Stomach (tissue), 9 donors: Measurements from ENCODE around the gene CLUH. TPM values are rescaled to one million over a fixed set of nuclear protein-coding genes. Genes with fewer than 3 reads are reported as not detected.
A peak's percentile ranks its signal among the peaks of the same experiment; 100 is the strongest.
"Not testable (repeated sequence)": the region's sequence is repeated elsewhere in the genome, so short reads cannot be mapped to it uniquely, and the experiment has no call there.

ENCODE experiments used
- DNase-seq, 2 donors: peaks; one replicate each; pipeline versions ENCODE4 v3.0.0 to v3.0.0-alpha.2; 2013 to 2019
- H3K27ac ChIP-seq, 5 donors: fragments of 200-600 bp in 4 of 5; sonication (generic) in 4 of 5; one replicate each; pipeline ENCODE4 v1.5.1; 2013 to 2019; ENCODE audit warnings: mild to moderate bottlenecking in 1 of 5, moderate library complexity in 1 of 5
- H3K27me3 ChIP-seq, 3 donors: fragments of 200-600 bp; sonication (generic); one replicate each; pipeline ENCODE4 v1.5.1; 2017 to 2019; ENCODE audit warnings: mixed run types in 1 of 3
- H3K36me3 ChIP-seq, 4 donors: fragments of 200-600 bp; sonication (generic); 1 replicate in 3 of 4; 2 replicates in 1 of 4; pipeline ENCODE4 v1.5.1; 2016 to 2019
- H3K4me1 ChIP-seq, 4 donors: fragments of 200-600 bp; sonication (generic); one replicate each; pipeline ENCODE4 v1.5.1; 2016 to 2019
- H3K4me3 ChIP-seq, 4 donors: fragments of 200-600 bp; sonication (generic) in 3 of 4; one replicate each; pipeline ENCODE4 v1.5.1; 2016 to 2019; ENCODE audit warnings: mild to moderate bottlenecking in 1 of 4
- H3K9me3 ChIP-seq, 4 donors: fragments of 200-600 bp; sonication (generic); one replicate each; pipeline ENCODE4 v1.5.1; 2016 to 2019
- EP300 ChIP-seq: sonication (generic); formaldehyde crosslinking; IDR thresholded peaks from one replicate; pipeline ENCODE4 v1.6.1; 2017; ENCODE audit warnings: antibody characterized with exemption
- POLR2A ChIP-seq, 4 donors: fragments of 450-650 bp; IDR thresholded peaks; one replicate each; pipeline ENCODE4 v1.6.1; 2016; ENCODE audit warnings: antibody characterized with exemption in 4 of 4, control low read depth in 2 of 4, mild to moderate bottlenecking in 1 of 4, moderate library complexity in 1 of 4
- POLR2AphosphoS5 ChIP-seq, 3 donors: sonication (generic); formaldehyde crosslinking; IDR thresholded peaks; one replicate each; pipeline ENCODE4 v1.6.1; 2016; ENCODE audit warnings: antibody characterized with exemption in 3 of 3
- WGBS, 5 donors: extraction: QIAGEN DNeasy Blood & Tissue Kit in 3 of 5; methylation state at CpG; one replicate each; pipeline versions ENCODE4 v1.1.5 to v1.1.7; 2013 to 2018; 5-methylcytosine and 5-hydroxymethylcytosine counted together
- intact Hi-C: fragments of 100-400 bp; cut with DNase I; formaldehyde crosslinking; loops from one replicate; pipeline ENCODE4 v1.15.1; 2023; ENCODE audit warnings: low total_unique reads
- polyA plus RNA-seq, 3 donors: library from polyadenylated mRNA; stranded (reverse); fragments of 200-250 nt; gene quantifications; one replicate each; pipeline ENCODE4 v1.2.3, GENCODE V29; 2013
- total RNA-seq, 5 donors: library from RNA; depleted of rRNA; stranded (reverse); fragments of >200 nt; gene quantifications; one replicate each; pipeline versions ENCODE4 v1.1.0 to v1.2.3, GENCODE V29; 2014 to 2016
- TF ChIP-seq, protein P1 (sequence below), 7 experiments: fragments of 450-650 bp in 4 of 7; fragments of 200-600 bp in 3 of 7; sonication (generic) in 3 of 7; IDR thresholded peaks; one replicate each; pipeline ENCODE4 v1.5.1; 2016 to 2019; ENCODE audit warnings: antibody characterized with exemption in 7 of 7, control low read depth in 2 of 7, mild to moderate bottlenecking in 1 of 7
- donor health status: healthy with polysubstance abuse.
- donor health status: Bipolar disorder and iron deficiency.
- donor health status: healthy.

Gene CLUH
- total and polyA plus RNA-seq, 8 donors, result 17.6 to 417 (median 45.6) TPM

GRCh38 chr17:2655546-2655945 lies 56.0 kb downstream of the CLUH start:
- DNase-seq, result peak in 1 of 2 donors; percentile 9
- H3K27me3 ChIP-seq, result no peaks in the 10 kb centered on the region
- H3K9me3 ChIP-seq, result no peaks in the 10 kb centered on the region
- 67 to 84% (median 71%) methylated on average over 7 of the region's 7 CpGs for WGBS, 5 donors
- peaks cover 0 to 28% (median 23%) of the 10 kb centered on the region in 4 donors for H3K36me3 ChIP-seq
- no peak overlapping the region for H3K27ac ChIP-seq
- H3K4me1 ChIP-seq, result peaks cover 0 to 47% (median 23%) of the 10 kb centered on the region in 4 donors
- intact Hi-C loops, result no loop called here
- no peak for TF ChIP-seq EP300
- no peak for TF ChIP-seq POLR2AphosphoS5 (IDR thresholded peaks at IDR 0.05)
- no peak for TF ChIP-seq POLR2A (IDR thresholded peaks at IDR 0.05)
- TF ChIP-seq, protein P1, sequence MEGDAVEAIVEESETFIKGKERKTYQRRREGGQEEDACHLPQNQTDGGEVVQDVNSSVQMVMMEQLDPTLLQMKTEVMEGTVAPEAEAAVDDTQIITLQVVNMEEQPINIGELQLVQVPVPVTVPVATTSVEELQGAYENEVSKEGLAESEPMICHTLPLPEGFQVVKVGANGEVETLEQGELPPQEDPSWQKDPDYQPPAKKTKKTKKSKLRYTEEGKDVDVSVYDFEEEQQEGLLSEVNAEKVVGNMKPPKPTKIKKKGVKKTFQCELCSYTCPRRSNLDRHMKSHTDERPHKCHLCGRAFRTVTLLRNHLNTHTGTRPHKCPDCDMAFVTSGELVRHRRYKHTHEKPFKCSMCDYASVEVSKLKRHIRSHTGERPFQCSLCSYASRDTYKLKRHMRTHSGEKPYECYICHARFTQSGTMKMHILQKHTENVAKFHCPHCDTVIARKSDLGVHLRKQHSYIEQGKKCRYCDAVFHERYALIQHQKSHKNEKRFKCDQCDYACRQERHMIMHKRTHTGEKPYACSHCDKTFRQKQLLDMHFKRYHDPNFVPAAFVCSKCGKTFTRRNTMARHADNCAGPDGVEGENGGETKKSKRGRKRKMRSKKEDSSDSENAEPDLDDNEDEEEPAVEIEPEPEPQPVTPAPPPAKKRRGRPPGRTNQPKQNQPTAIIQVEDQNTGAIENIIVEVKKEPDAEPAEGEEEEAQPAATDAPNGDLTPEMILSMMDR (IDR thresholded peaks at IDR 0.05), result no peak
- no peak overlapping the region for H3K4me3 ChIP-seq

- peak in 1 of 4 donors; percentile 6 for TF ChIP-seq POLR2A (IDR thresholded peaks at IDR 0.05)
- WGBS, 5 donors, result 90 to 98% (median 93%) methylated on average over 3 of the region's 3 CpGs
- intact Hi-C loops, H3K9me3 ChIP-seq, H3K27ac ChIP-seq, DNase-seq, H3K27me3 ChIP-seq, H3K4me3 ChIP-seq: not testable (repeated sequence)
- Histone ChIP-seq H3K36me3 (peaks cover 0 to 38% (median 26%) of the 10 kb centered on the region in 4 donors), H3K4me1 (peaks cover 0 to 35% (median 12%) of the 10 kb centered on the region in 4 donors)
Measured at GRCh38 chr17:2652911-2653310, 58.7 kb downstream of the CLUH start.

DNA sequence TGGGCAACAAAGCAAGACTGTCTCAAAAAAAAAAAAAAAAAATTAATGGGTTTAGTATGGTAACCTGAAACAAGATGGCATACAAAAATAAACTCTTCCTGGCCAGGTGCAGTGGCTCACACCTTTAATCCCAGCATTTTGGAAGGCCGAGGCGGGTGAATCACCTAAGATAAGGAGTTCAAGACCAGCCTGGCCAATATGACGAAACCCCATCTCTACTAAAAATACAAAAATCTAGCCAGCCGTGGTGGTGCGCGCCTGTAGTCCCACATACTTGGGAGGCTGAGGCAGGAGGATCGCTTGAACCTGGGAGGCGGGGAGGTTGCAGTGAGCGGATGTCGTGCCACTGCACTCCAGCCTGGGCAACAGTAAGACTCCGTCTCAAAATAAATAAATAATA lies 62.4 kb downstream of the CLUH start:
- WGBS, 5 donors, result 96 to 99% (median 97%) methylated on average over 11 of the region's 11 CpGs
- Histone ChIP-seq H3K27me3 (no peaks in the 10 kb centered on the region), H3K36me3 (peaks cover 0 to 49% (median 41%) of the 10 kb centered on the region in 4 donors), H3K4me3 (no peak overlapping the region), H3K27ac (no peak overlapping the region), H3K4me1 (peaks cover 0 to 10% (median 3%) of the 10 kb centered on the region in 4 donors), H3K9me3 (no peaks in the 10 kb centered on the region)
- TF ChIP-seq EP300 (no peak), POLR2AphosphoS5 (IDR thresholded peaks at IDR 0.05) (no peak), POLR2A (IDR thresholded peaks at IDR 0.05) (no peak)
- TF ChIP-seq, protein P1 (IDR thresholded peaks at IDR 0.05), result no peak
- intact Hi-C loops, result no loop called here
- DNase-seq, result no peak

GRCh38 chr17:2647957-2648356 lies 63.6 kb downstream of the CLUH start:
- DNase-seq, result no peak
- no peaks in the 10 kb centered on the region for H3K9me3 ChIP-seq
- TF ChIP-seq, protein P1 (IDR thresholded peaks at IDR 0.05), result no peak
- TF ChIP-seq POLR2AphosphoS5 (IDR thresholded peaks at IDR 0.05) (no peak), POLR2A (IDR thresholded peaks at IDR 0.05) (no peak), EP300 (no peak)
- intact Hi-C loops, result no loop called here
- H3K4me3 ChIP-seq, result no peak overlapping the region
- peaks cover 0 to 10% (median 3%) of the 10 kb centered on the region in 4 donors for H3K4me1 ChIP-seq
- no peak overlapping the region for H3K27ac ChIP-seq
- no peaks in the 10 kb centered on the region for H3K27me3 ChIP-seq
- H3K36me3 ChIP-seq, result peaks cover 10 to 55% (median 46%) of the 10 kb centered on the region in 4 donors
- WGBS, 5 donors, result 87 to 96% (median 95%) methylated on average over 6 of the region's 6 CpGs

GRCh38 chr17:2644971-2645370 lies 66.6 kb downstream of the CLUH start:
- intact Hi-C loops, result no loop called here
- Histone ChIP-seq H3K4me1 (no peaks in the 10 kb centered on the region), H3K36me3 (peaks cover 10 to 73% (median 56%) of the 10 kb centered on the region in 4 donors), H3K9me3 (no peaks in the 10 kb centered on the region), H3K27me3 (no peaks in the 10 kb centered on the region), H3K4me3 (no peak overlapping the region), H3K27ac (no peak overlapping the region)
- DNase-seq, result no peak
- WGBS, 5 donors, result 79 to 86% (median 83%) methylated on average over 6 of the region's 6 CpGs
- TF ChIP-seq, protein P1 (IDR thresholded peaks at IDR 0.05), result no peak
- TF ChIP-seq POLR2AphosphoS5 (IDR thresholded peaks at IDR 0.05) (no peak), POLR2A (IDR thresholded peaks at IDR 0.05) (no peak), EP300 (no peak)
